ENCODE results near the gene TCEA2. TPM values are rescaled to one million over a fixed set of nuclear protein-coding genes. Genes with fewer than 3 reads are reported as not detected.

TCEA2 gene
- polyA plus RNA-seq, 1 donor from 2014 or later = 87.7 TPM

DNA sequence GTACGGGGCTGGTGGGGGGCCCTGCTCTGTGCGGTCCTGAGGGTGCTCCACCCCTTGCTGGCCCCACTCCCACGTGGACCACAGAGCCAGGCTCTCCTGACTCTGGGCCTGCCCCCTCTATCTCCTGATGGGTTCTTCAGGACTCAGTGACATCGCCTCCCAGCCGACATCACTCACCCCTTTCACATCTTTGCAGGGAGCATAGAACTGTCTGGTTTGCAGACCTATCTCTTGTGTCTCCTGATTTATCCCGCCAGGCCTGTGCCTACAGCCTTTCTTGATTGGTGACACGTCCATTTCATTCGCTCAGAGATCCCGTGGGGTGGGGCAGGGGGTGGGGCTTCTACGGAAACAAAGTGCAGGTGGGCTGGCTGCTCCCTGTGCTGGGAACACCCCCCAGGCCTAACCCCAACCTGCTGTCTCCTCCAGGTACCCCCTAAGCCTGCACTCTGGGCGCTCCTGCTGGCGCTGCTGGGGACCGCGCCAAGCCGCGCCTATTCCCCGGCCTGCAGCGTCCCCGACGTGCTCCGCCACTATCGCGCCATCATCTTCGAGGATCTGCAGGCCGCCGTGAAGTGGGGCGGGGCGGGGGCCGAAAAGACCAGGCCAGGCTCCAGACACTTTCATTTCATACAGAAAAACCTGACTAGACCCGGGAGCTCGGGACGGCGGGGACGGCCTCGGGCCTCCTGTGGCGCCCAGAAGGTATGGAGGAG is 25.3 kb upstream of the TCEA2 start:
- TF ChIP-seq EP300 (conservative IDR thresholded peaks at IDR 0.05; ENCODE audit: poor library complexity, severe bottlenecking) = no peak
- no peak for TF ChIP-seq POLR2AphosphoS5 (IDR thresholded peaks at IDR 0.05)
- no peak for TF ChIP-seq TAF1 (IDR thresholded peaks at IDR 0.05; ENCODE audit: low read depth)
- TF ChIP-seq MXI1 (conservative IDR thresholded peaks at IDR 0.05; ENCODE audit: poor library complexity, severe bottlenecking) = no peak
- no peak for TF ChIP-seq RAD21 (conservative IDR thresholded peaks at IDR 0.05)
- no peak for TF ChIP-seq EZH2 (IDR thresholded peaks at IDR 0.05; ENCODE audit: borderline replicate concordance, insufficient read depth, low read length, poor library complexity, severe bottlenecking)
- TF ChIP-seq, protein P1, sequence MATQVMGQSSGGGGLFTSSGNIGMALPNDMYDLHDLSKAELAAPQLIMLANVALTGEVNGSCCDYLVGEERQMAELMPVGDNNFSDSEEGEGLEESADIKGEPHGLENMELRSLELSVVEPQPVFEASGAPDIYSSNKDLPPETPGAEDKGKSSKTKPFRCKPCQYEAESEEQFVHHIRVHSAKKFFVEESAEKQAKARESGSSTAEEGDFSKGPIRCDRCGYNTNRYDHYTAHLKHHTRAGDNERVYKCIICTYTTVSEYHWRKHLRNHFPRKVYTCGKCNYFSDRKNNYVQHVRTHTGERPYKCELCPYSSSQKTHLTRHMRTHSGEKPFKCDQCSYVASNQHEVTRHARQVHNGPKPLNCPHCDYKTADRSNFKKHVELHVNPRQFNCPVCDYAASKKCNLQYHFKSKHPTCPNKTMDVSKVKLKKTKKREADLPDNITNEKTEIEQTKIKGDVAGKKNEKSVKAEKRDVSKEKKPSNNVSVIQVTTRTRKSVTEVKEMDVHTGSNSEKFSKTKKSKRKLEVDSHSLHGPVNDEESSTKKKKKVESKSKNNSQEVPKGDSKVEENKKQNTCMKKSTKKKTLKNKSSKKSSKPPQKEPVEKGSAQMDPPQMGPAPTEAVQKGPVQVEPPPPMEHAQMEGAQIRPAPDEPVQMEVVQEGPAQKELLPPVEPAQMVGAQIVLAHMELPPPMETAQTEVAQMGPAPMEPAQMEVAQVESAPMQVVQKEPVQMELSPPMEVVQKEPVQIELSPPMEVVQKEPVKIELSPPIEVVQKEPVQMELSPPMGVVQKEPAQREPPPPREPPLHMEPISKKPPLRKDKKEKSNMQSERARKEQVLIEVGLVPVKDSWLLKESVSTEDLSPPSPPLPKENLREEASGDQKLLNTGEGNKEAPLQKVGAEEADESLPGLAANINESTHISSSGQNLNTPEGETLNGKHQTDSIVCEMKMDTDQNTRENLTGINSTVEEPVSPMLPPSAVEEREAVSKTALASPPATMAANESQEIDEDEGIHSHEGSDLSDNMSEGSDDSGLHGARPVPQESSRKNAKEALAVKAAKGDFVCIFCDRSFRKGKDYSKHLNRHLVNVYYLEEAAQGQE (IDR thresholded peaks at IDR 0.05; ENCODE audit: borderline replicate concordance) = no peak
- no peak for TF ChIP-seq SMC3 (conservative IDR thresholded peaks at IDR 0.05; ENCODE audit: poor library complexity)
- TF ChIP-seq, protein P2, sequence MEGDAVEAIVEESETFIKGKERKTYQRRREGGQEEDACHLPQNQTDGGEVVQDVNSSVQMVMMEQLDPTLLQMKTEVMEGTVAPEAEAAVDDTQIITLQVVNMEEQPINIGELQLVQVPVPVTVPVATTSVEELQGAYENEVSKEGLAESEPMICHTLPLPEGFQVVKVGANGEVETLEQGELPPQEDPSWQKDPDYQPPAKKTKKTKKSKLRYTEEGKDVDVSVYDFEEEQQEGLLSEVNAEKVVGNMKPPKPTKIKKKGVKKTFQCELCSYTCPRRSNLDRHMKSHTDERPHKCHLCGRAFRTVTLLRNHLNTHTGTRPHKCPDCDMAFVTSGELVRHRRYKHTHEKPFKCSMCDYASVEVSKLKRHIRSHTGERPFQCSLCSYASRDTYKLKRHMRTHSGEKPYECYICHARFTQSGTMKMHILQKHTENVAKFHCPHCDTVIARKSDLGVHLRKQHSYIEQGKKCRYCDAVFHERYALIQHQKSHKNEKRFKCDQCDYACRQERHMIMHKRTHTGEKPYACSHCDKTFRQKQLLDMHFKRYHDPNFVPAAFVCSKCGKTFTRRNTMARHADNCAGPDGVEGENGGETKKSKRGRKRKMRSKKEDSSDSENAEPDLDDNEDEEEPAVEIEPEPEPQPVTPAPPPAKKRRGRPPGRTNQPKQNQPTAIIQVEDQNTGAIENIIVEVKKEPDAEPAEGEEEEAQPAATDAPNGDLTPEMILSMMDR (IDR thresholded peaks at IDR 0.05; ENCODE audit: poor library complexity, severe bottlenecking) = no peak
- Histone ChIP-seq H3K9ac (ENCODE audit: low read length) (no peak overlapping the region), H3K4me2 (ENCODE audit: low read length) (no peak overlapping the region), H3K27ac (ENCODE audit: low read length) (no peak overlapping the region), H3K9me3 (ENCODE audit: low read length) (no peaks in the 10 kb centered on the region), H3K27me3 (ENCODE audit: insufficient read depth, low read depth, low read length) (peaks cover 58% of the 10 kb centered on the region), H3K9me2 (ENCODE audit: insufficient read depth, low read length) (no peaks in the 10 kb centered on the region), H3F3A (ENCODE audit: insufficient read depth, low read length, poor library complexity, severe bottlenecking) (no peaks in the 10 kb centered on the region), H2AFZ (ENCODE audit: low read depth, low read length) (no peak overlapping the region), H4K20me1 (ENCODE audit: insufficient read depth) (no peaks in the 10 kb centered on the region), H3K4me3 (ENCODE audit: low read length) (peak overlapping the region; percentile 67), H3K36me3 (ENCODE audit: insufficient read depth, low read length) (no peaks in the 10 kb centered on the region), H3K79me2 (replicated peaks; ENCODE audit: insufficient read depth, low read length) (no peaks in the 10 kb centered on the region)

DNA sequence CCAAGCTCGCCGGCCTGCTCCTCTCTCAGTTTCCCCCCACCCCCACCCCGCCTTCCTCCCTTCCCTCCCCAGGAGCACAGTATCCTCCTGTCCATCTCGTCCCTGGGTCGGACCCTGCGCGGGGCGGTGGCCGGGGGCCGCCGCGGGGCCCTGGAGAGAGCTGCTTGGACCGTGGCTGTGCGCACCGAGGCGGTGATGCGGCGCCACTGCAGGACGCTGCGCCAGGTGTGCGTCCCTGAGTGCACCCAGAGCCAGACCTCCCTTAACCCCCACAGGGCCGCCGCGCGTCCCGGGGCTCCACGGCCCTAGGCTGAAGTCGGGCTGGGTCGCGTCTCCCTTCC is 24.8 kb upstream of the TCEA2 start:
- no peak overlapping the region for H3K4me2 ChIP-seq (ENCODE audit: low read length)
- no peaks in the 10 kb centered on the region for H4K20me1 ChIP-seq (ENCODE audit: insufficient read depth)
- peaks cover 61% of the 10 kb centered on the region for H3K27me3 ChIP-seq (ENCODE audit: insufficient read depth, low read depth, low read length)
- no peaks in the 10 kb centered on the region for H3K9me3 ChIP-seq (ENCODE audit: low read length)
- no peaks in the 10 kb centered on the region for H3K79me2 ChIP-seq (replicated peaks; ENCODE audit: insufficient read depth, low read length)
- no peaks in the 10 kb centered on the region for H3K36me3 ChIP-seq (ENCODE audit: insufficient read depth, low read length)
- no peak overlapping the region for H3K27ac ChIP-seq (ENCODE audit: low read length)
- TF ChIP-seq, protein P1 (IDR thresholded peaks at IDR 0.05; ENCODE audit: borderline replicate concordance) = no peak
- peak; percentile 73 for TF ChIP-seq EZH2 (IDR thresholded peaks at IDR 0.05; ENCODE audit: borderline replicate concordance, insufficient read depth, low read length, poor library complexity, severe bottlenecking)
- no peaks in the 10 kb centered on the region for H3F3A ChIP-seq (ENCODE audit: insufficient read depth, low read length, poor library complexity, severe bottlenecking)
- H3K4me3 ChIP-seq (ENCODE audit: low read length) = peak overlapping the region; percentile 67
- no peak overlapping the region for H2AFZ ChIP-seq (ENCODE audit: low read depth, low read length)
- H3K9me2 ChIP-seq (ENCODE audit: insufficient read depth, low read length) = no peaks in the 10 kb centered on the region
- no peak overlapping the region for H3K9ac ChIP-seq (ENCODE audit: low read length)
